GM23248 (cell line): ENCODE data around the gene CTNNA2. TPM values are rescaled to one million over a fixed set of nuclear protein-coding genes. Genes with fewer than 3 reads are reported as not detected.
A peak's percentile ranks its signal among the peaks of the same experiment; 100 is the strongest.

ENCODE experiments used
- DNase-seq: peaks from one replicate; pipeline ENCODE4 v3.0.0-alpha.2; 2015
- H2AFZ ChIP-seq: fragments of 200-600 bp; sonication (generic); 2 replicates; pipeline ENCODE4 v1.6.1; 2016; ENCODE audit warnings: antibody characterized with exemption
- H3F3A ChIP-seq: fragments of 200-600 bp; sonication (generic); 2 replicates; pipeline ENCODE4 v1.6.1; 2016; ENCODE audit warnings: mild to moderate bottlenecking, antibody characterized with exemption, mixed run types; ENCODE audit not compliant: insufficient read depth
- H3K27ac ChIP-seq: fragments of 200-600 bp; sonication (generic); 2 replicates; pipeline ENCODE4 v1.5.1; 2016; ENCODE audit warnings: mild to moderate bottlenecking
- H3K27me3 ChIP-seq: fragments of 200-600 bp; sonication (generic); replicated peaks from 2 replicates; pipeline ENCODE4 v1.6.1; 2016; ENCODE audit warnings: mild to moderate bottlenecking; ENCODE audit not compliant: insufficient read depth
- H3K36me3 ChIP-seq: fragments of 200-600 bp; sonication (generic); 2 replicates; pipeline ENCODE4 v1.6.1; 2016; ENCODE audit warnings: low read depth, mild to moderate bottlenecking
- H3K4me1 ChIP-seq: fragments of 200-600 bp; sonication (generic); 2 replicates; pipeline ENCODE4 v1.6.1; 2016; ENCODE audit warnings: mild to moderate bottlenecking; ENCODE audit not compliant: insufficient read depth
- H3K4me2 ChIP-seq: fragments of 200-600 bp; sonication (generic); one replicate; pipeline ENCODE4 v1.6.1; 2016; ENCODE audit warnings: mild to moderate bottlenecking; ENCODE audit not compliant: unreplicated experiment
- H3K4me3 ChIP-seq: fragments of 200-600 bp; sonication (generic); 2 replicates; pipeline ENCODE4 v1.5.1; 2016; ENCODE audit warnings: mild to moderate bottlenecking
- H3K79me2 ChIP-seq: fragments of 200-600 bp; sonication (generic); 2 replicates; pipeline ENCODE4 v1.6.1; 2016; ENCODE audit warnings: mild to moderate bottlenecking; ENCODE audit not compliant: insufficient read depth
- H3K9ac ChIP-seq: fragments of 200-600 bp; sonication (generic); 2 replicates; pipeline ENCODE4 v1.6.1; 2016; ENCODE audit warnings: mild to moderate bottlenecking
- H3K9me2 ChIP-seq: fragments of 200-600 bp; sonication (generic); 2 replicates; pipeline ENCODE4 v1.6.1; 2016; ENCODE audit warnings: mixed run types, mild to moderate bottlenecking, moderate library complexity; ENCODE audit not compliant: insufficient read depth
- H3K9me3 ChIP-seq: fragments of 200-600 bp; sonication (generic); one replicate; pipeline ENCODE4 v1.6.1; 2017; ENCODE audit warnings: low read depth
- H4K20me1 ChIP-seq: fragments of 200-600 bp; sonication (generic); 2 replicates; pipeline ENCODE4 v1.6.0; 2016; ENCODE audit not compliant: insufficient read depth
- EZH2 ChIP-seq: fragments of 200-600 bp; sonication (generic); IDR thresholded peaks from 2 replicates; pipeline ENCODE4 v1.6.1; 2018; ENCODE audit warnings: antibody characterized with exemption, mild to moderate bottlenecking; ENCODE audit not compliant: insufficient read depth, poor library complexity, severe bottlenecking
- EZH2phosphoT487 ChIP-seq: fragments of 200-600 bp; sonication (generic); IDR thresholded peaks from 2 replicates; pipeline ENCODE4 v1.6.1; 2018; ENCODE audit warnings: antibody characterized with exemption, moderate library complexity, mild to moderate bottlenecking, low read depth; ENCODE audit not compliant: insufficient read depth
- WGBS, 2 experiments: methylation state at CpG; one replicate each; pipeline ENCODE4 v1.1.6; 2015 to 2017; ENCODE audit warnings: low lambda C conversion rate in 2 of 2, low coverage in 1 of 2; ENCODE audit errors: missing lambda C conversion rate in 2 of 2; 5-methylcytosine and 5-hydroxymethylcytosine counted together
- in situ Hi-C: fragments of 300-500 bp; cut with MboI; formaldehyde crosslinking; loops from 2 replicates; pipeline ENCODE4 v1.15.0; 2020
- polyA plus RNA-seq: library from polyadenylated mRNA; unstranded; fragments of >200 nt; fragmentation: Nextera tagmentation; extraction: Ambion mirVana; gene quantifications from 2 replicates; pipeline ENCODE4 v1.2.1, GENCODE V29; 2016
- total RNA-seq: library from RNA; depleted of rRNA; stranded (reverse); fragments of >200 nt; shearing (Covaris generic); gene quantifications from 2 replicates; pipeline ENCODE4 v1.2.3, GENCODE V29; 2014

The CTNNA2 gene
- total and polyA plus RNA-seq, 2 experiments from 2014 or later = not detected

GRCh38 chr2:80008596-80008995 lies 495.7 kb downstream of the CTNNA2 start:
- Histone ChIP-seq H3K9ac (no peak overlapping the region), H3K36me3 (no peaks in the 10 kb centered on the region), H3F3A (no peaks in the 10 kb centered on the region), H2AFZ (no peak overlapping the region), H3K4me1 (no peaks in the 10 kb centered on the region), H4K20me1 (no peaks in the 10 kb centered on the region), H3K9me2 (no peaks in the 10 kb centered on the region), H3K9me3 (no peaks in the 10 kb centered on the region), H3K79me2 (no peaks in the 10 kb centered on the region), H3K27me3 (no peaks in the 10 kb centered on the region), H3K4me2 (no peak overlapping the region), H3K27ac (no peak overlapping the region), H3K4me3 (no peak overlapping the region)
- in situ Hi-C loops = no loop called here
- WGBS, 2 experiments = 22 to 26% methylated on average over 4 of the region's 4 CpGs
- TF ChIP-seq EZH2phosphoT487 (no peak), EZH2 (no peak)
- DNase-seq = no peak

GRCh38 chr2:80009211-80009610 lies 496.4 kb downstream of the CTNNA2 start:
- in situ Hi-C loops = no loop called here
- no peak overlapping the region for H2AFZ ChIP-seq
- DNase-seq = no peak
- no peak overlapping the region for H3K4me2 ChIP-seq
- no peak for TF ChIP-seq EZH2phosphoT487
- no peak for TF ChIP-seq EZH2
- no peaks in the 10 kb centered on the region for H3K9me3 ChIP-seq
- no peaks in the 10 kb centered on the region for H3K27me3 ChIP-seq
- no peaks in the 10 kb centered on the region for H3K9me2 ChIP-seq
- H3K4me3 ChIP-seq = no peak overlapping the region
- H3K4me1 ChIP-seq = peaks cover 2% of the 10 kb centered on the region; the same call in 1 of the 2 replicates
- H3K36me3 ChIP-seq = no peaks in the 10 kb centered on the region
- peaks cover under 1% of the 10 kb centered on the region; the same call in 1 of the 2 replicates for H3F3A ChIP-seq
- H4K20me1 ChIP-seq = no peaks in the 10 kb centered on the region
- H3K27ac ChIP-seq = no peak overlapping the region
- H3K9ac ChIP-seq = no peak overlapping the region
- H3K79me2 ChIP-seq = no peaks in the 10 kb centered on the region
- WGBS, 2 experiments = 21 to 30% methylated on average over 3 of the region's 3 CpGs

GRCh38 chr2:80012061-80012460 lies 499.2 kb downstream of the CTNNA2 start:
- no peak for DNase-seq
- no peaks in the 10 kb centered on the region for H3K79me2 ChIP-seq
- H3K4me3 ChIP-seq = no peak overlapping the region
- H3K4me1 ChIP-seq = peaks cover 13% of the 10 kb centered on the region
- no peaks in the 10 kb centered on the region for H3K27me3 ChIP-seq
- no peak overlapping the region for H3K27ac ChIP-seq
- no peaks in the 10 kb centered on the region for H3K36me3 ChIP-seq
- 32 to 38% methylated on average over 3 of the region's 3 CpGs for WGBS, 2 experiments
- no peak for TF ChIP-seq EZH2phosphoT487
- no peak for TF ChIP-seq EZH2
- in situ Hi-C loops = no loop called here
- no peaks in the 10 kb centered on the region for H3K9me2 ChIP-seq
- no peaks in the 10 kb centered on the region for H3K9me3 ChIP-seq
- H2AFZ ChIP-seq = no peak overlapping the region
- H3K9ac ChIP-seq = no peak overlapping the region
- peaks cover 8% of the 10 kb centered on the region; the same call in 1 of the 2 replicates for H3F3A ChIP-seq
- no peaks in the 10 kb centered on the region for H4K20me1 ChIP-seq
- no peak overlapping the region for H3K4me2 ChIP-seq

GRCh38 chr2:80014637-80015036 lies 501.8 kb downstream of the CTNNA2 start:
- Histone ChIP-seq H3K9me2 (no peaks in the 10 kb centered on the region), H4K20me1 (no peaks in the 10 kb centered on the region), H3K4me1 (peaks cover 13% of the 10 kb centered on the region), H3F3A (peaks cover 8% of the 10 kb centered on the region; the same call in 1 of the 2 replicates), H3K79me2 (no peaks in the 10 kb centered on the region), H3K4me3 (no peak overlapping the region), H3K27ac (no peak overlapping the region), H2AFZ (no peak overlapping the region), H3K9ac (no peak overlapping the region), H3K36me3 (no peaks in the 10 kb centered on the region), H3K27me3 (no peaks in the 10 kb centered on the region), H3K9me3 (no peaks in the 10 kb centered on the region), H3K4me2 (peak overlapping the region; percentile 9)
- TF ChIP-seq EZH2phosphoT487 (no peak), EZH2 (no peak)
- in situ Hi-C loops = no loop called here
- DNase-seq = peak; percentile 28

- Histone ChIP-seq H3K9me2 (no peaks in the 10 kb centered on the region), H2AFZ (no peak overlapping the region), H4K20me1 (no peaks in the 10 kb centered on the region), H3K27ac (no peak overlapping the region), H3F3A (peaks cover 8% of the 10 kb centered on the region; the same call in 1 of the 2 replicates), H3K4me3 (no peak overlapping the region), H3K9ac (no peak overlapping the region), H3K4me1 (peaks cover 13% of the 10 kb centered on the region), H3K9me3 (no peaks in the 10 kb centered on the region), H3K4me2 (no peak overlapping the region), H3K79me2 (no peaks in the 10 kb centered on the region), H3K27me3 (no peaks in the 10 kb centered on the region), H3K36me3 (no peaks in the 10 kb centered on the region)
- 23 to 25% methylated on average over 5 of the region's 5 CpGs for WGBS, 2 experiments
- DNase-seq = no peak
- TF ChIP-seq EZH2phosphoT487 = no peak
- no peak for TF ChIP-seq EZH2
- in situ Hi-C loops = no loop called here
Observed at GRCh38 chr2:80016171-80016570, 503.3 kb downstream of the CTNNA2 start.
